OCI-LY7 (cell line): Measurements from ENCODE around the gene CCT6A.

Source experiments
- CTCF ChIP-seq: fragments of 200-600 bp; sonication (generic); conservative IDR thresholded peaks from 2 replicates; pipeline ENCODE4 v1.5.1; 2014; ENCODE audit warnings: mild to moderate bottlenecking, antibody characterized with exemption, low read length, moderate library complexity, mixed read lengths
- EZH2phosphoT487 ChIP-seq: fragments of 200-600 bp; sonication (generic); IDR thresholded peaks from 2 replicates; pipeline ENCODE4 v1.6.1; 2018; ENCODE audit warnings: low read depth, borderline replicate concordance, mild to moderate bottlenecking, mixed run types, antibody characterized with exemption, low read length, moderate library complexity, mixed read lengths

GRCh38 chr7:56053379-56053778, 1.8 kb downstream of the CCT6A start:
- TF ChIP-seq CTCF (no peak), EZH2phosphoT487 (no peak)
